T-helper 1 cell treated with Interleukin-12 subunit alpha and Interleukin-12 subunit beta and Interleukin-4 antibody, amounts not matched to agents 30 μg/mL and 1 μg/mL, for 36 hours (primary cell): ENCODE results near the gene CMTM2.

Experiments
- H3K27ac Mint-ChIP-seq: one replicate; pipeline ENCODE4 v1.8.0; 2021; ENCODE audit warnings: mild to moderate bottlenecking, mixed read lengths
- H3K27me3 Mint-ChIP-seq: one replicate; pipeline ENCODE4 v1.8.0; 2021; ENCODE audit warnings: low read depth, mixed read lengths
- H3K36me3 Mint-ChIP-seq: one replicate; pipeline ENCODE4 v1.8.0; 2021; ENCODE audit warnings: low read depth, mixed read lengths
- H3K4me1 Mint-ChIP-seq: one replicate; pipeline ENCODE4 v1.8.0; 2021; ENCODE audit warnings: low read depth, mixed read lengths
- H3K4me3 Mint-ChIP-seq: one replicate; pipeline ENCODE4 v1.8.0; 2021; ENCODE audit warnings: mild to moderate bottlenecking, moderate library complexity, mixed read lengths
- H3K9me3 Mint-ChIP-seq: one replicate; pipeline ENCODE4 v1.8.0; 2021; ENCODE audit warnings: mixed read lengths

Gene CMTM2

DNA sequence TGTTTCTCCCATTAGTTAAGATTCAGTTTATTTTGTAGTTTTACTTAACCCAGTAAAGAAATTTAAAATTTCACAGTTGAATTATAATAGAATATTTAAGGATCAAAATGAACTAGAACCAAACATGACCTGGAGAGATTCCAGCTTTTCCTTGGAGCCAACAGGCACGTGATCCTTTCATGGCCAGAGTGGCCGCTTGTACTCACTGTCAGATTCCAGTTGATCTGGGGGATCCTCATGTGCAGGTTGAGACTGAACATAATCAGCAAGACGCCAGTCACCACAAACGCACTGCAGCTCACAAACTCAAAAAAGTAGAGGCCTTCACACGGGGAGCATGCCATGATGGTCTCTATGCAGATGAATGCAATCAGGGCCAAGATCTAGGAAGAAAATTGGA lies 56.9 kb downstream of the CMTM2 start:
- peaks cover 10% of the 10 kb centered on the region for H3K27me3 Mint-ChIP-seq

GRCh38 chr16:66637806-66638205 lies 58.5 kb downstream of the CMTM2 start:
- H3K27me3 Mint-ChIP-seq = peaks cover 17% of the 10 kb centered on the region
- H3K27ac Mint-ChIP-seq = no peak overlapping the region
- no peaks in the 10 kb centered on the region for H3K36me3 Mint-ChIP-seq
- H3K9me3 Mint-ChIP-seq = no peaks in the 10 kb centered on the region
- H3K4me3 Mint-ChIP-seq = no peak overlapping the region
- no peaks in the 10 kb centered on the region for H3K4me1 Mint-ChIP-seq

More for the DNA sequence above, 56.9 kb downstream of the CMTM2 start:
- H3K4me3 Mint-ChIP-seq = no peak overlapping the region
- H3K9me3 Mint-ChIP-seq = no peaks in the 10 kb centered on the region
- no peaks in the 10 kb centered on the region for H3K36me3 Mint-ChIP-seq
- no peak overlapping the region for H3K27ac Mint-ChIP-seq
- no peaks in the 10 kb centered on the region for H3K4me1 Mint-ChIP-seq
